Cardiac fibroblast (primary cell): ENCODE results near the gene NUP37.
A peak's percentile ranks its signal among the peaks of the same experiment; 100 is the strongest.

ENCODE experiments used
- DNase-seq, 2 donors: peaks; one replicate each; pipeline versions ENCODE4 v3.0.0 to v3.0.0-alpha.2; 2010; ENCODE audit warnings: low read depth in 2 of 2
- H3K4me3 ChIP-seq, 2 donors: replicated peaks in 1 of 2; 1 replicate in 1 of 2; 2 replicates in 1 of 2; pipeline ENCODE4 v1.5.1; 2011; ENCODE audit warnings: low read depth in 2 of 2, low read length in 2 of 2, mild to moderate bottlenecking in 2 of 2, moderate library complexity in 1 of 2
- CTCF ChIP-seq: IDR thresholded peaks from one replicate; pipeline ENCODE4 v1.5.1; 2011; ENCODE audit warnings: low read depth, mild to moderate bottlenecking, low read length, inconsistent platforms

Gene NUP37

GRCh38 chr12:102043928-102044327 is 76.0 kb downstream of the NUP37 start:
- TF ChIP-seq CTCF = no peak
- no peak for DNase-seq
- no peak overlapping the region for H3K4me3 ChIP-seq

- peak; percentile 10 to 23 for DNase-seq
- H3K4me3 ChIP-seq = no peak overlapping the region
- TF ChIP-seq CTCF = no peak
Observed at GRCh38 chr12:102033991-102034745, 85.7 kb downstream of the NUP37 start.

GRCh38 chr12:102031852-102032251 is 88.1 kb downstream of the NUP37 start:
- no peak for DNase-seq
- H3K4me3 ChIP-seq = no peak overlapping the region
- TF ChIP-seq CTCF = no peak

GRCh38 chr12:102029141-102029540 is 90.8 kb downstream of the NUP37 start:
- DNase-seq = peak in 1 of 2 donors; percentile 12
- no peak overlapping the region for H3K4me3 ChIP-seq
- no peak for TF ChIP-seq CTCF

GRCh38 chr12:102026728-102027127 is 93.2 kb downstream of the NUP37 start:
- TF ChIP-seq CTCF = no peak
- no peak for DNase-seq
- no peak overlapping the region for H3K4me3 ChIP-seq

GRCh38 chr12:102024765-102025164 is 95.1 kb downstream of the NUP37 start:
- no peak overlapping the region for H3K4me3 ChIP-seq
- no peak for TF ChIP-seq CTCF
- peak; percentile 8 to 57 for DNase-seq
